HCT116 (cell line): Measurements from ENCODE around the gene CYP2A6. TPM values are rescaled to one million over a fixed set of nuclear protein-coding genes. Genes with fewer than 3 reads are reported as not detected.
"Not testable (repeated sequence)": the region's sequence is repeated elsewhere in the genome, so short reads cannot be mapped to it uniquely, and the experiment has no call there.

Experiments used
- ATAC-seq: fragments of 200-7000 bp; cut with Tn5 transposase; 2 replicates; pipeline ENCODE4 v1.9.1; 2020; ENCODE audit warnings: mild to moderate bottlenecking, moderate library complexity
- BruUV-seq: library from RNA; stranded (reverse); fragments of 400-500 nt; replicated peaks from 2 replicates; lab custom pipeline; 2021; lab: Mats Ljungman, UMichigan
- CTCF ChIA-PET: fragments of 300-600 bp; sonication (Branson Sonifier 250); formaldehyde crosslinking; loops from one replicate; lab custom pipeline; 2021; ENCODE audit warnings: antibody characterized with exemption; lab: Charles Lee
- POLR2A ChIA-PET: fragments of 300-600, 350-600 bp; sonication (Branson Sonifier 250); formaldehyde crosslinking; loops from one replicate; lab custom pipeline; 2021; ENCODE audit warnings: antibody characterized with exemption; lab: Charles Lee
- RAD21 ChIA-PET, 2 experiments: fragments of 300-600 bp; sonication (Branson Sonifier 250); formaldehyde crosslinking; loops; one replicate each; lab custom pipeline; 2023; ENCODE audit warnings: low total read pairs in 2 of 2; ENCODE audit not compliant: uncharacterized antibody in 2 of 2, unreplicated experiment in 2 of 2, low non-redundant PET in 1 of 2; lab: Charles Lee
- DNase-seq: peaks from one replicate; pipeline ENCODE4 v3.0.0-alpha.2; 2010; ENCODE audit warnings: low read depth, low spot score
- H2AFZ ChIP-seq: fragments of 200-600 bp; shearing (Covaris generic), sonication (generic); 2 replicates; pipeline ENCODE4 v1.6.1; 2017; ENCODE audit warnings: low read depth, mixed run types, mixed read lengths, antibody characterized with exemption, low read length; ENCODE audit not compliant: poor library complexity, severe bottlenecking
- H3K27ac ChIP-seq: 2 replicates; pipeline ENCODE4 v1.5.1; 2012; ENCODE audit warnings: low read depth, low read length
- H3K27me3 ChIP-seq: fragments of 200-600 bp; sonication (generic); 2 replicates; pipeline ENCODE4 v1.6.1; 2016; ENCODE audit warnings: mixed run types, low read length, mixed read lengths; ENCODE audit not compliant: insufficient read depth
- H3K36me3 ChIP-seq, 2 experiments: fragments of 200-500 bp in 1 of 2; fragments of 200-600 bp in 1 of 2; sonication (Bioruptor generic) in 1 of 2; sonication (generic) in 1 of 2; 2 replicates each; pipeline versions ENCODE4 v1.5.1 to v1.6.1; 2014 to 2016; ENCODE audit warnings: low read length in 2 of 2, inconsistent platforms in 1 of 2, mixed read lengths in 1 of 2, mixed run types in 1 of 2; ENCODE audit not compliant: insufficient read depth in 2 of 2, control insufficient read depth in 1 of 2
- H3K4me1 ChIP-seq, 2 experiments: fragments of 200-600 bp in 1 of 2; sonication (generic) in 1 of 2; 2 replicates each; pipeline versions ENCODE4 v1.5.1 to v1.6.1; 2012 to 2017; ENCODE audit warnings: low read length in 2 of 2, inconsistent platforms in 1 of 2, mild to moderate bottlenecking in 1 of 2, mixed read lengths in 1 of 2, mixed run types in 1 of 2, moderate library complexity in 1 of 2; ENCODE audit not compliant: insufficient read depth in 2 of 2, control insufficient read depth in 1 of 2
- H3K4me2 ChIP-seq: fragments of 200-600 bp; sonication (generic); 2 replicates; pipeline ENCODE4 v1.6.1; 2017; ENCODE audit warnings: mixed run types, low read length, mixed read lengths
- H3K4me3 ChIP-seq, 2 experiments: fragments of 200-600 bp in 1 of 2; sonication (generic) in 1 of 2; replicated peaks in 1 of 2; 2 replicates each; pipeline ENCODE4 v1.5.1; 2011 to 2016; ENCODE audit warnings: low read length in 2 of 2, control low read depth in 1 of 2, low read depth in 1 of 2, mild to moderate bottlenecking in 1 of 2, mixed read lengths in 1 of 2, mixed run types in 1 of 2
- H3K79me2 ChIP-seq: fragments of 200-600 bp; sonication (generic); 2 replicates; pipeline ENCODE4 v1.6.1; 2017; ENCODE audit warnings: mild to moderate bottlenecking, mixed run types, low read length, moderate library complexity, mixed read lengths; ENCODE audit not compliant: insufficient read depth
- H3K9ac ChIP-seq: fragments of 200-600 bp; sonication (generic); 2 replicates; pipeline ENCODE4 v1.6.1; 2016; ENCODE audit warnings: low read length, mixed read lengths
- H3K9me2 ChIP-seq: fragments of 200-600 bp; sonication (generic), shearing (Covaris generic); 2 replicates; pipeline ENCODE4 v1.6.1; 2017; ENCODE audit warnings: mixed run types, mild to moderate bottlenecking, moderate library complexity; ENCODE audit not compliant: insufficient read depth
- H3K9me3 ChIP-seq, 2 experiments: fragments of 200-500 bp in 1 of 2; fragments of 200-600 bp in 1 of 2; sonication (Bioruptor generic) in 1 of 2; sonication (generic) in 1 of 2; 2 replicates each; pipeline ENCODE4 v1.6.1; 2014 to 2017; ENCODE audit warnings: low read length in 2 of 2, mixed read lengths in 2 of 2, inconsistent platforms in 1 of 2, low read depth in 1 of 2, mild to moderate bottlenecking in 1 of 2, mixed run types in 1 of 2, moderate library complexity in 1 of 2; ENCODE audit not compliant: control insufficient read depth in 1 of 2, insufficient read depth in 1 of 2
- H4K20me1 ChIP-seq: fragments of 200-600 bp; sonication (generic), shearing (Covaris generic); 2 replicates; pipeline ENCODE4 v1.6.1; 2017; ENCODE audit warnings: mixed run types, mild to moderate bottlenecking, moderate library complexity; ENCODE audit not compliant: insufficient read depth
- ELF1 ChIP-seq: IDR thresholded peaks from 2 replicates; pipeline ENCODE4 v1.6.1; 2012; ENCODE audit warnings: low read depth, borderline replicate concordance
- POLR2A ChIP-seq: IDR thresholded peaks from 2 replicates; pipeline ENCODE4 v1.7.0; 2011; ENCODE audit warnings: borderline replicate concordance; ENCODE audit not compliant: insufficient read depth, insufficient read length; ENCODE audit errors: extremely low read depth
- intact Hi-C: fragments of 100-400 bp; cut with micrococcal nuclease; formaldehyde crosslinking; loops from 2 replicates; pipeline ENCODE4 v1.10.0; 2022
- total RNA-seq: library from RNA; stranded (reverse); gene quantifications from one replicate; pipeline ENCODE4 v1.2.1, GENCODE V29; 2021; ENCODE audit not compliant: unreplicated experiment
- TF ChIP-seq, protein P1 (sequence below): IDR thresholded peaks from 2 replicates; pipeline ENCODE4 v1.6.1; 2011; ENCODE audit warnings: mild to moderate bottlenecking, low read length, moderate library complexity; ENCODE audit not compliant: insufficient replicate concordance; ENCODE audit errors: extremely low read depth
- TF ChIP-seq, protein P2 (sequence below), 3 experiments: fragments of 200-600 bp in 1 of 3; sonication (generic) in 1 of 3; IDR thresholded peaks in 2 of 3; conservative IDR thresholded peaks in 1 of 3; 2 replicates each; pipeline ENCODE4 v1.5.1; 2012 to 2017; ENCODE audit warnings: low read depth in 2 of 3, low read length in 2 of 3, antibody characterized with exemption in 1 of 3, borderline replicate concordance in 1 of 3, control low read depth in 1 of 3, mild to moderate bottlenecking in 1 of 3, mixed read lengths in 1 of 3, mixed run types in 1 of 3, moderate library complexity in 1 of 3; ENCODE audit not compliant: insufficient read depth in 1 of 3

The CYP2A6 gene
- total RNA-seq, 1 experiment from 2014 or later = 0.57 TPM

GRCh38 chr19:40888191-40888590 lies 37.9 kb upstream of the CYP2A6 start:
- BruUV-seq = no TSS peak
- intact Hi-C loops = no loop called here
- Histone ChIP-seq H3K79me2 (no peaks in the 10 kb centered on the region), H3K27me3 (peaks cover 34% of the 10 kb centered on the region), H2AFZ (no peak overlapping the region), H3K4me1 (no peaks in the 10 kb centered on the region), H3K4me2 (no peak overlapping the region), H3K36me3 (no peaks in the 10 kb centered on the region), H3K4me3 (no peak overlapping the region), H4K20me1 (no peaks in the 10 kb centered on the region), H3K9me2 (no peaks in the 10 kb centered on the region), H3K9ac (no peak overlapping the region), H3K9me3 (no peaks in the 10 kb centered on the region), H3K27ac (no peak overlapping the region)
- ChIA-PET CTCF (no interaction called here), POLR2A (no interaction called here), RAD21 (no interaction called here)
- ATAC-seq (no peak), DNase-seq (no peak)
- no peak for TF ChIP-seq ELF1
- TF ChIP-seq, protein P1, sequence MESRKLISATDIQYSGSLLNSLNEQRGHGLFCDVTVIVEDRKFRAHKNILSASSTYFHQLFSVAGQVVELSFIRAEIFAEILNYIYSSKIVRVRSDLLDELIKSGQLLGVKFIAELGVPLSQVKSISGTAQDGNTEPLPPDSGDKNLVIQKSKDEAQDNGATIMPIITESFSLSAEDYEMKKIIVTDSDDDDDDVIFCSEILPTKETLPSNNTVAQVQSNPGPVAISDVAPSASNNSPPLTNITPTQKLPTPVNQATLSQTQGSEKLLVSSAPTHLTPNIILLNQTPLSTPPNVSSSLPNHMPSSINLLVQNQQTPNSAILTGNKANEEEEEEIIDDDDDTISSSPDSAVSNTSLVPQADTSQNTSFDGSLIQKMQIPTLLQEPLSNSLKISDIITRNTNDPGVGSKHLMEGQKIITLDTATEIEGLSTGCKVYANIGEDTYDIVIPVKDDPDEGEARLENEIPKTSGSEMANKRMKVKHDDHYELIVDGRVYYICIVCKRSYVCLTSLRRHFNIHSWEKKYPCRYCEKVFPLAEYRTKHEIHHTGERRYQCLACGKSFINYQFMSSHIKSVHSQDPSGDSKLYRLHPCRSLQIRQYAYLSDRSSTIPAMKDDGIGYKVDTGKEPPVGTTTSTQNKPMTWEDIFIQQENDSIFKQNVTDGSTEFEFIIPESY = no peak
- TF ChIP-seq, protein P2, sequence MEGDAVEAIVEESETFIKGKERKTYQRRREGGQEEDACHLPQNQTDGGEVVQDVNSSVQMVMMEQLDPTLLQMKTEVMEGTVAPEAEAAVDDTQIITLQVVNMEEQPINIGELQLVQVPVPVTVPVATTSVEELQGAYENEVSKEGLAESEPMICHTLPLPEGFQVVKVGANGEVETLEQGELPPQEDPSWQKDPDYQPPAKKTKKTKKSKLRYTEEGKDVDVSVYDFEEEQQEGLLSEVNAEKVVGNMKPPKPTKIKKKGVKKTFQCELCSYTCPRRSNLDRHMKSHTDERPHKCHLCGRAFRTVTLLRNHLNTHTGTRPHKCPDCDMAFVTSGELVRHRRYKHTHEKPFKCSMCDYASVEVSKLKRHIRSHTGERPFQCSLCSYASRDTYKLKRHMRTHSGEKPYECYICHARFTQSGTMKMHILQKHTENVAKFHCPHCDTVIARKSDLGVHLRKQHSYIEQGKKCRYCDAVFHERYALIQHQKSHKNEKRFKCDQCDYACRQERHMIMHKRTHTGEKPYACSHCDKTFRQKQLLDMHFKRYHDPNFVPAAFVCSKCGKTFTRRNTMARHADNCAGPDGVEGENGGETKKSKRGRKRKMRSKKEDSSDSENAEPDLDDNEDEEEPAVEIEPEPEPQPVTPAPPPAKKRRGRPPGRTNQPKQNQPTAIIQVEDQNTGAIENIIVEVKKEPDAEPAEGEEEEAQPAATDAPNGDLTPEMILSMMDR (IDR thresholded peaks at IDR 0.05 in 2 of 3, conservative IDR thresholded peaks at IDR 0.05 in 1 of 3; ENCODE audit: borderline replicate concordance in 1 of 3, insufficient read depth in 1 of 3, low read depth in 2 of 3, low read length in 2 of 3) = no peak
- no peak for TF ChIP-seq POLR2A

- H2AFZ ChIP-seq, ATAC-seq, H3K4me2 ChIP-seq, H3K4me1 ChIP-seq, intact Hi-C loops, H3K4me3 ChIP-seq, H4K20me1 ChIP-seq, H3K79me2 ChIP-seq, H3K9ac ChIP-seq, H3K27ac ChIP-seq, H3K36me3 ChIP-seq, POLR2A ChIA-PET, DNase-seq, BruUV-seq, H3K9me2 ChIP-seq, CTCF ChIA-PET, H3K9me3 ChIP-seq, RAD21 ChIA-PET: not testable (repeated sequence)
- peaks cover 23% of the 10 kb centered on the region; the same call in 1 of the 2 replicates for H3K27me3 ChIP-seq
Measured at GRCh38 chr19:40884187-40884931, 34.1 kb upstream of the CYP2A6 start.

GRCh38 chr19:40882062-40882461 lies 31.8 kb upstream of the CYP2A6 start, which contains the start of gene CYP2A7:
Gene CYP2A7 (minus strand): TSS chr19:40882231. CDS start chr19:40882210, 21 bp downstream.
- H3K27ac ChIP-seq, CTCF ChIA-PET, H3K9me3 ChIP-seq, H3K9me2 ChIP-seq, H2AFZ ChIP-seq, POLR2A ChIA-PET, RAD21 ChIA-PET, H3K79me2 ChIP-seq, H3K4me3 ChIP-seq, H3K4me2 ChIP-seq, H3K9ac ChIP-seq, intact Hi-C loops, H3K4me1 ChIP-seq, BruUV-seq, H3K36me3 ChIP-seq, DNase-seq, H4K20me1 ChIP-seq, ATAC-seq: not testable (repeated sequence)
- peaks cover 15% of the 10 kb centered on the region; the same call in 1 of the 2 replicates for H3K27me3 ChIP-seq
